Fibroblast of lung (primary cell): ENCODE data around the gene CNPY2.

Source experiments
- EZH2 ChIP-seq: IDR thresholded peaks from 2 replicates; pipeline ENCODE4 v1.5.1; 2012; ENCODE audit warnings: low read length, control low read depth, mild to moderate bottlenecking; ENCODE audit errors: missing control alignments
- TF ChIP-seq, protein P1 (sequence below), 2 donors: IDR thresholded peaks in 1 of 2; conservative IDR thresholded peaks in 1 of 2; 1 replicate in 1 of 2; 2 replicates in 1 of 2; pipeline ENCODE4 v1.5.1; 2011 to 2012; ENCODE audit warnings: low read length in 2 of 2, control low read depth in 1 of 2, inconsistent platforms in 1 of 2, low read depth in 1 of 2, mild to moderate bottlenecking in 1 of 2

DNA sequence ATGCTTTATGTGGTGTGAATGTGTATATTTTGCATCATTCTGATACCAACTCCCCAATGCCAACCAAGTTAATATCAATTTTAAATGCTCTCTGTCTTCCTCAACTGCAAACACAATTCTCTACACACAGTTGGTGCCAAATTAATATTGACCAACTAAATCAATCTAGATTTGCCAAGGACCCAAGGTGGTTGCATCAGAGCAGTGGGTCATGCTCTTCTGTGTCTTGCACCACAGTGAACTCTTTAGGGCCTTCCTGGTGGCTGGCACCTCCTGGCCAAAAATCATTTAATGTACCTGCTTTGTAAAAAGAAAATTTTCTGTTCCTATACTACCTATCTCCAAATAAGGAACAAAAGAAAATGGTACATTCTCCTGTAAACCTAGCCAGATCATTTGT, 34.9 kb downstream of the CNPY2 start:
- TF ChIP-seq, protein P1, sequence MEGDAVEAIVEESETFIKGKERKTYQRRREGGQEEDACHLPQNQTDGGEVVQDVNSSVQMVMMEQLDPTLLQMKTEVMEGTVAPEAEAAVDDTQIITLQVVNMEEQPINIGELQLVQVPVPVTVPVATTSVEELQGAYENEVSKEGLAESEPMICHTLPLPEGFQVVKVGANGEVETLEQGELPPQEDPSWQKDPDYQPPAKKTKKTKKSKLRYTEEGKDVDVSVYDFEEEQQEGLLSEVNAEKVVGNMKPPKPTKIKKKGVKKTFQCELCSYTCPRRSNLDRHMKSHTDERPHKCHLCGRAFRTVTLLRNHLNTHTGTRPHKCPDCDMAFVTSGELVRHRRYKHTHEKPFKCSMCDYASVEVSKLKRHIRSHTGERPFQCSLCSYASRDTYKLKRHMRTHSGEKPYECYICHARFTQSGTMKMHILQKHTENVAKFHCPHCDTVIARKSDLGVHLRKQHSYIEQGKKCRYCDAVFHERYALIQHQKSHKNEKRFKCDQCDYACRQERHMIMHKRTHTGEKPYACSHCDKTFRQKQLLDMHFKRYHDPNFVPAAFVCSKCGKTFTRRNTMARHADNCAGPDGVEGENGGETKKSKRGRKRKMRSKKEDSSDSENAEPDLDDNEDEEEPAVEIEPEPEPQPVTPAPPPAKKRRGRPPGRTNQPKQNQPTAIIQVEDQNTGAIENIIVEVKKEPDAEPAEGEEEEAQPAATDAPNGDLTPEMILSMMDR (conservative IDR thresholded peaks at IDR 0.05 in 1 of 2, IDR thresholded peaks at IDR 0.05 in 1 of 2; ENCODE audit: low read depth in 1 of 2, low read length in 2 of 2): no peak
- no peak for TF ChIP-seq EZH2
